Suppressor macrophage (primary cell): ENCODE data around the gene TUBA1C.
"Not testable (repeated sequence)": the region's sequence is repeated elsewhere in the genome, so short reads cannot be mapped to it uniquely, and the experiment has no call there.

Source experiments
- DNase-seq, 4 experiments: peaks; one replicate each; pipeline ENCODE4 v3.0.0-alpha.2; 2020 to 2022
- total RNA-seq, 17 experiments: gene quantifications; one replicate each; lab custom pipeline; 2026; ENCODE audit warnings: mixed read lengths in 6 of 17, inconsistent platforms in 3 of 17; lab: John Stamatoyannopoulos, UW

The TUBA1C gene
- 186 to 421 (median 252) reads per million in 17 experiments for total RNA-seq

GRCh38 chr12:49264873-49265792 lies at the start of gene TUBA1C:
TUBA1C (plus strand) TSS chr12:49265082; CDS start chr12:49265182, 100 bp downstream.
- DNase-seq, result peak; percentile 96 to 99 (median 98)

DNA sequence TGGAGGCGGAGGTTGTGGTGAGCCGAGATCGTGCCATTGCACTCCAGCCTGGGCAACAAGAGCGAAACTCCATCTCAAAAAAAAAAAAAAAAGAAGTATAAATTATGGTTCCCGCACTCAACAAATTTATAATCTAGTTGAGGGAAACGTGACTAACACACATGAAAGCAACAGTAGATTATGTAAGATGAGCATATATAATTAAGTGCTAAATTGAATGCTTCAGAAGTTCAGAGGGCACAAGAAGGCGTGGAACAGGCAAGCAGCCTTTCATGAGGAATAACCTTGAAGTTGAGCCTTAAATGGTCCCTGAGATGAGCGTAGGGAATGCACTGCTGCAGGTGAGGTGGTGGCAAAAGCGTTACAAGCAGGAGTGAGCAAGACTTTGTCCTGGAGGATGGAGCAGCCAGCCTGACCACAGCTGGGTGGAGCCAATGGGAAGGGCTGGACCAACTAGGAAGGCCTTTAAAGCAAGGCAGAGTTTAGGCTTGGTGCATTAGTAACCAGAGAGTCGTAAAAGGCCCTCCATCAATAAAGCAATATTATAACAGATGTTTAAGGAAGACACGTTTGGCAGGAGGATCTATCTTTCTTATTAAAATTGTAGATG lies 45.4 kb upstream of the TUBA1C start:
- no peak for DNase-seq

DNA sequence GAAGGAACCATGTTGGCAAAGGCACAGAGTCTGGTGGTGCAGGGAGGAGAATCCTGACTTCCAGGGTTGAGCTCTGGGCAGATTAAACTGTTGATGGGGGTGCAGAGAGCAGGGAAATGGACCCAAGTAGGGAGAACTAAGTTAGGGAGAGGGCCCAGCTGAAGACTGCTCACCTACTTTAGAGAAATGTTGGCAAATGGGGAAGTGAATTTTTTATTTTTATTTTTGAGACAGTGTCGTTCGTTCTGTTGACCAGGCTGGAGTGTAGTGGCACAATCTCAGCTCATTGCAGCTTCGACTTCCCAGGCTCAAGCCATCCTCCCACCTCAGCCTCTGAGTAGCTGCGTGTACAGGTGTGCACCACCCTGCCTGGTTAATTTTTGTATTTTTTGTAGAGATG lies 43.9 kb upstream of the TUBA1C start:
- DNase-seq, result peak in 3 of 4 experiments; percentile 35 to 57 (median 46)

GRCh38 chr12:49223122-49223521 lies 41.8 kb upstream of the TUBA1C start:
- DNase-seq, result no peak

DNA sequence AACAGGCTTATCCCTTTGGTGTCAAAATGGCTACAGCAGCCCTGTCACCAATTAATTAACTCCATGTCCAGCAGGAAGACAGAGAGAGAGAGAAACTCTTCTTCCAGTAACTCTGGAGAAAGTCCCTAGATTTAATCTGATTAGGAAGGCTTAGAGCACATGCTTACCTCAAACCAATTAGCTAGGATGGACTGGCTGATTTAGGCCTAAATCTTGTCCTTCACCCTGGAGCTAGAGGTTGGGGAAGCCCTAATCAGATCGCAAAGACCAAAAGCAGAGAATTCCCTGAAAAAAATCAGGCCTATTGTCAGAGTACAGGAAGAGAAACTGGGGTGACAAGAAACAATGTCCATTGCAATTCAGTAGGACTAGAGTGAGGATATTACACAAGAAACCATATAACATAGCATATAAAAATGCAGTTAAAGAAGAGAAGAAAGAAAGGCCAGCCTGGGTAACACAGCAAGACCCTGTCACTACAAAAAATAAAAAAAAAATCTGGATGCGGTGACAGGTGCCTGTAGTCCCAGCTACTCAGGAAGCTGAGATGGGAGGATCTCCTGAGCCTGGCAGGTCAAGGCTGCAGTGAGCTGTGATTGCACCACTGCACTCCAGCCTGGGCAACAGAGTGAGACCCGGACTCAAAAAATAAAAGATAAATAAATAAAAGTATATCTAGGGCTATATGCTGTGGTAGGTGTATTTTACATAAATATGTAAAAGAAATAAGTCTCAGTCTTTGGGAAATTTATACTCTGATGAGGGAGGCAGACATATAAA lies 41.1 kb upstream of the TUBA1C start:
- peak in 1 of 4 experiments; percentile 44 for DNase-seq

- DNase-seq, result peak in 2 of 4 experiments; percentile 29 to 43
Measured at GRCh38 chr12:49225576-49226166, 39.2 kb upstream of the TUBA1C start.

DNA sequence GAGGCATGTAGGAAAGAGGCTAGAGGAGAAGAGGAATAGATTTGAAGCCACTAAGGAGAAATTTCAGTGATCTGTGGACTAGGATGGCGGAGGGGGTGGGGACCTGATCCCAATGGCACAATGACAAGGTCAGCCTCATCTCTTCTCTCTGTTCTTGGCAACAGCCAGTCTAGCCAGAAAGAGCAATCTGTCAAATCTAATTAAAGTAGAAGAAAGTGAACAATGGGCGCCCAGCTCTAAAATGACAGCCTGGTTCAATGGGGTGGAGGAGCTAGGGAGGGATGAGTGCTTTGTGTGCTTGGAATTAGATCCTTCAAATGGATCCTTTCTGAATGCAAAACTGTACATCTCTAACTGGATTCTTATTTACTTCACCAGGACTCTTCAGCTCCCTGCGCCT lies 37.2 kb upstream of the TUBA1C start:
- no peak for DNase-seq

GRCh38 chr12:49228653-49229052 lies 36.2 kb upstream of the TUBA1C start:
- no peak for DNase-seq

GRCh38 chr12:49230176-49230804 lies 34.6 kb upstream of the TUBA1C start:
- DNase-seq, result no peak

- peak; percentile 53 to 94 (median 79) for DNase-seq
Measured at GRCh38 chr12:49230805-49231194, 34.1 kb upstream of the TUBA1C start.

DNA sequence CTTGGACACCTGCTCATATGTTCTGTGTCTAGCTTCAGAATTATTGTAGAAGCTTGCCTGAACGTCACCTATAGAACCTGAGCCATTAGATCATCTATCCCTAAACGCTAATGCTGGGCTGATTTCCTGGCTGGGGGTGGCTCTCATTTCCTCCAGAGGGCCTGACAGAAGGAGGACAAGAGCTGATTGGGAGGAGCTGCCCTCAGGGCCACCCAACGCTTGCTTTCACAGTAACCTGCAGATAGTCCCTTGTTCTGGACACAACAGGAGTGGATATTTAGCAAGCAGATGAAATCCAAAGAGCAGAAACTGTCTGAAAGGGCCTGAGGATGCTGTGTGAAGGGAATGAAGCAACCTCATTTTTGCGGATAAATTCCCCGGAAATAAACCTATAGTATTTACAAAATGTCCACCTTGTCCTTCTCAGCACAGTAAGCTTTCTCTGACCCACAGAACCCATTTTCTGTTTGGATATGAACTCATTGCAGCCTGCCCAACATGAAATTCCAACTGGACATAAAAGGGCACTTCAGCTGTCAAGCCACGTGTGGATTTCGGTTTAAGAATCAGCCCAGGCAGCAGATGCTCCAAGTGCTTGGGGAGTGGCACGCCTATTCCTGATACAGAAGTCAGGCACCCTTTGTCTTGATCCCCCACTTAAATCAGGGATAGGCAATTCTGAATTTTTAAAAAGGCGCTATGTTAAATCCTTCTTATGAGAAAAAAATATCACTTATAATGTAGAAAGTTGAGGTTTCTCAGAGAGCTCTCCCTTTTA lies 32.8 kb upstream of the TUBA1C start:
- DNase-seq, result no peak

- peak in 3 of 4 experiments; percentile 49 to 56 (median 50) for DNase-seq
Measured at GRCh38 chr12:49232940-49233841, 31.7 kb upstream of the TUBA1C start.

DNA sequence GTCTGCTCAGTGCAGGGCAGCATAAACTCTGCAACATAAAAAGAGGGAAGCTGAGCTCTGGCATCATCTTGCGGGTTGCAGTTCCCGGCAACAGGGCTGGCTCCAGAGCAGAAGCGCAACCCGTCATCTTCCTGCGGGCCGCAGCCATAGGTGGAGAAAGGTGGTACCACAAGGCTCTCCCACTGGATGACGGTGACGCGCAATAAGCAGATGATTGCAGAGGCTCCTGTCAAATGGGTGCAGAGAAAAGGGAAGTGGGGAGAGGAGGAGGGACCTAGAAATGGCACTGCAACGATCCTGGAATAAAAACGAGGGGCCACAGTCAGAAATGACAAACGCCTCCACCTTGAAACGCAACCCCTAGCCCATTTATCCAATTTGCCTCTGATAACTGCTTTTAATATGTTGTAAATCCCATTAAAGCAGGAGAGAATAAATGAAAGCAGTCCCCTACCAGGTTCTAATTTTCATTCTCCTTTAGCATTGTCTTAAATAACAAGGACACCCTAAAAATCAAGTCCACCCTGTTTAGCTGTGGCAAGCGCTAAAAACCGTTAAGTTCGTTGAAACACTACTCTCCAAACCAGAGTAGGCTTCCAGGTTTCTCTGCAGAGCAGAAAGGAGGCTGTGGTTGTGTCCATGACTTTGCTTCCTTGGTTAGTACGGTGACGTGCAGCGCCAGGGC lies 30.9 kb upstream of the TUBA1C start:
- DNase-seq, result peak; percentile 95 to 99 (median 96)

DNA sequence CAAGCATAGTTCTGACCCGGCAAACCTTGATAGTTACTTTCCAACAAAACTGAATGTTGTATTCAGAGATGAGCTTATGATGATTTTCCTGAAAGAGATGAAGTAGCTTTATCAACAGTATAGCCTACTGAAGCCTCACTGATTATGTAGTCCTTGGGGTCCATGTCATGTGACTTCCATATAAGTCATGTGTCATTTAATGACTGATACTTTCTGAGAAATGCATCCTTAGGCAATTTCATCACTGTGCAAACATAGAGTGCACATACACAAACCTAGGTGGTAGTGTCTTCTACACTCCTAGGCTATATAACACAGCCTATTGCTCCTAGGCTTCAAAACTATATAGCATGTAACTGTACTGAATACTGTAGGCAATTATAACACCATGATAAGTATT lies 28.5 kb upstream of the TUBA1C start:
- no peak for DNase-seq

- DNase-seq, result no peak
Measured at GRCh38 chr12:49243631-49244030, 21.3 kb upstream of the TUBA1C start.

- peak in 1 of 4 experiments; percentile 44 for DNase-seq
Measured at GRCh38 chr12:49244176-49244575, 20.7 kb upstream of the TUBA1C start.

DNA sequence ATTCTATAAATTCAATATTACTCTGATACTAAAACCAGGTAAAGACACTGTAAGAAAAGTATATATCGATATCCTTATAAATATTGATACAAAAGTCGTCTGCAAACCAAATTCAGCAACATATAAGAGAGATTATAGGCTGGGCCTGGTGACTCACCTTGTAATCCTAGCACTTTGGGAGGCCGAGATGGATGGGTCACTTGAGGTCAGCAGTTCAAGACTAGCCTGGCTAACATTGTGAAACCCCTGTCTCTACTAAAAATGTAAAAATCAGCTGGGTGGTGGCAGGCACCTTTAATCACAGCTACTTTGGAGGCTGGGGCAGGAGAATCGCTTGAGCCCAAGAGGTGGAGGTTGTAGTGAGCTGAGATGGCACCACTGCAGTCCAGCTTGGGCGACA lies 13.5 kb upstream of the TUBA1C start:
- no peak for DNase-seq

DNA sequence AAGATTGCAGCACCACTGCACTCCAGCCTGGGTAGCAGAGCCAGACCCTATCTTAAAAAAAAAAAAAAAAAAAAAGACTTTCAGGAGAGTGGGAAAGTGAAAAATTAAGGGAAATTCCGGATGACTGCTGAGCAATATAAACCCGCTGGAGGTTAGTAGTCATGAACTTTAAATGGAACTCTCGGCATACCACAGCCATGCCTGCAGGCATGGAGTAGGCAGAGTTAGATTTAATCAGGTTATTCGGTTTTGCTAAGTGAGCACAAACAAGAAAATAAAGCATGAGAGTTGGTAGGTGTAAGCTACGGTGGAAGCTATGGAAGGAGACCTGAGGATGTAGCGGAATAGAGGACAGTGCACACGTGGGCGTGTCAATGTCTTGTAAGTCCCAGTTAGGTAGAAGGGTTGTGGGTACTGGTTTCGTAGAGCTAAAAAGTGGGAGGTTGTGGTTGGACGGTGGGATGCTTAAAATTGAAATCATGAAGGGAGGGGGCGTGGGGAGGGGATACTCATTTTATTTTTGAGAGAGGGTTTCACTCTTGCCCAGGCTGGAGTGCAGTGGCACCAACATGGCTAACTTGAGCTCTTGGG lies 11.8 kb upstream of the TUBA1C start:
- DNase-seq, result no peak

DNA sequence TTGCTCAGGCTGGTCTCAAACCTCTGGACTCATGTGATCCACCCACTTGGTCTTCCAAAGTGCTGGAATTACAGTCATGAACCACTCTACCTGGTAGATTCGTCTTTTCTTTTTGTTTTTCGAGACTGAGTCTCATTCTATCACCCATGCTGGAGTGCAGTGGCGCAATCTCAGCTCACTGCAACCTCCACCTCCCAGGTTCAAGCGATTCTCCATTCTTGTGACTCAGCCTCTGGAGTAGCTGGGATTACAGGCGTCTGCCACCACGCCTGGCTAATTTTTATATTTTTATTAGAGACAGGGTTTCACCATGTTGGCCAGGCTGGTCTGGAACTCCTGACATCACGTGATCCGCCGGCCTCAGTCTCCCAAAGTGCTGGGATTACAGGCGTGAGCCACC lies 9.4 kb upstream of the TUBA1C start:
- DNase-seq, result not testable (repeated sequence)
